Renal cortex interstitium (tissue), 15 donors: ENCODE measurements around the gene SEMA3G. TPM values are rescaled to one million over a fixed set of nuclear protein-coding genes. Genes with fewer than 3 reads are reported as not detected.

Experiments
- DNase-seq, 11 donors: peaks; one replicate each; pipeline ENCODE4 v3.0.0-alpha.2; 2013; ENCODE audit warnings: low read depth in 9 of 11, low spot score in 4 of 11; ENCODE audit errors: extremely low read depth in 1 of 11
- long read RNA-seq, 16 experiments: transcript quantifications; one replicate each; lab custom pipeline, GENCODE V29; 2026
- polyA plus RNA-seq, 3 donors: library from polyadenylated mRNA; unstranded; fragments of 120-200 nt; gene quantifications; one replicate each; pipeline ENCODE4 v1.2.1, GENCODE V29; 2013; ENCODE audit not compliant: insufficient read length in 3 of 3

Gene SEMA3G
- 10 to 100 TPM; 23.5 to 32.7 (median 24.5) TPM for polyA plus RNA-seq
- long read RNA-seq, donor 1 = 0 reads
- long read RNA-seq, donor 2 = 0 reads
- long read RNA-seq, donor 3, partial matches to known transcripts = 6 of 6 reads
- long read RNA-seq, donor 3, other reads (novel, unspliced or antisense) = 0 of 6 reads
- long read RNA-seq, donor 4, partial matches to known transcripts = 5 of 5 reads
- long read RNA-seq, donor 4, other reads (novel, unspliced or antisense) = 0 of 5 reads
- long read RNA-seq, donor 5 = 0 reads
- long read RNA-seq, donor 6 = 0 reads
- long read RNA-seq, donor 7, partial matches to known transcripts = 291 of 291 reads
- long read RNA-seq, donor 7, other reads (novel, unspliced or antisense) = 0 of 291 reads
- long read RNA-seq, donor 8, partial matches to known transcripts = 155 of 155 reads
- long read RNA-seq, donor 8, other reads (novel, unspliced or antisense) = 0 of 155 reads
- long read RNA-seq, donor 9, full-length matches to known transcripts = 2 of 2 reads
- long read RNA-seq, donor 9, partial matches to known transcripts = 0 of 2 reads
- long read RNA-seq, donor 9, other reads (novel, unspliced or antisense) = 0 of 2 reads
- long read RNA-seq, donor 10 = 0 reads
- long read RNA-seq, donor 11, partial matches to known transcripts = 7 of 7 reads
- long read RNA-seq, donor 11, other reads (novel, unspliced or antisense) = 0 of 7 reads
- long read RNA-seq, donor 12 = 0 reads
- long read RNA-seq, donor 13 = 0 reads
- long read RNA-seq, donor 14 = 0 reads
- long read RNA-seq, donor 15, full-length matches to known transcripts = 1 of 1 reads
- long read RNA-seq, donor 15, partial matches to known transcripts = 0 of 1 reads
- long read RNA-seq, donor 15, other reads (novel, unspliced or antisense) = 0 of 1 reads
- long read RNA-seq, donor 16, full-length matches to known transcripts = 1 of 671 reads
- long read RNA-seq, donor 16, partial matches to known transcripts = 670 of 671 reads
- long read RNA-seq, donor 16, other reads (novel, unspliced or antisense) = 0 of 671 reads

- DNase-seq = peak in 4 of 11 donors; percentile 38 to 56 (median 51)
These were observed at the start of gene SEMA3G for GRCh38 chr3:52444860-52445793. Gene SEMA3G, minus strand, starts transcription at chr3:52445103. Its CDS starts 76 bp downstream, at chr3:52445027.

GRCh38 chr3:52494445-52494844 is 49.5 kb upstream of the SEMA3G start:
- DNase-seq = no peak

GRCh38 chr3:52493232-52494017 is 48.5 kb upstream of the SEMA3G start:
- no peak for DNase-seq

- no peak for DNase-seq
These were observed 47.2 kb upstream of the SEMA3G start for GRCh38 chr3:52492059-52492458.

- peak in 1 of 11 donors; percentile 25 for DNase-seq
These were observed 46.1 kb upstream of the SEMA3G start for GRCh38 chr3:52490939-52491526.

- DNase-seq = no peak
These were observed 45.4 kb upstream of the SEMA3G start for GRCh38 chr3:52490035-52490938.

GRCh38 chr3:52489453-52489852 is 44.5 kb upstream of the SEMA3G start:
- DNase-seq = no peak

GRCh38 chr3:52488746-52489145 is 43.8 kb upstream of the SEMA3G start:
- DNase-seq = no peak

- no peak for DNase-seq
These were observed 43.1 kb upstream of the SEMA3G start for GRCh38 chr3:52487788-52488691.

- DNase-seq = no peak
These were observed 42.3 kb upstream of the SEMA3G start for GRCh38 chr3:52487050-52487787.

GRCh38 chr3:52484680-52485461 is 40.0 kb upstream of the SEMA3G start:
- DNase-seq = no peak

- DNase-seq = no peak
These were observed 38.9 kb upstream of the SEMA3G start for GRCh38 chr3:52483577-52484381.

- DNase-seq = no peak
These were observed 38.2 kb upstream of the SEMA3G start for GRCh38 chr3:52483081-52483480.
